Sigmoid colon (tissue), 4 donors: ENCODE results near the gene XIRP2.

ENCODE experiments used
- CTCF ChIP-seq, 4 experiments: fragments of 450-650 bp in 3 of 4; fragments of 200-600 bp in 1 of 4; IDR thresholded peaks; one replicate each; pipeline ENCODE4 v1.5.1; 2016 to 2019; ENCODE audit warnings: antibody characterized with exemption in 4 of 4, mild to moderate bottlenecking in 3 of 4, moderate library complexity in 2 of 4
- EP300 ChIP-seq, 4 donors: sonication (generic); formaldehyde crosslinking; IDR thresholded peaks; one replicate each; pipeline ENCODE4 v1.6.1; 2017; ENCODE audit warnings: antibody characterized with exemption in 4 of 4
- POLR2A ChIP-seq, 2 donors: fragments of 450-650 bp; IDR thresholded peaks; one replicate each; pipeline ENCODE4 v1.6.1; 2016; ENCODE audit warnings: antibody characterized with exemption in 2 of 2, mild to moderate bottlenecking in 2 of 2, moderate library complexity in 2 of 2
- POLR2AphosphoS5 ChIP-seq, 4 donors: sonication (generic); formaldehyde crosslinking; IDR thresholded peaks; one replicate each; pipeline ENCODE4 v1.6.1; 2017; ENCODE audit warnings: antibody characterized with exemption in 4 of 4

- TF ChIP-seq CTCF (IDR thresholded peaks at IDR 0.05) = no peak
- TF ChIP-seq POLR2A (IDR thresholded peaks at IDR 0.05) = no peak
- no peak for TF ChIP-seq EP300 (IDR thresholded peaks at IDR 0.05)
- no peak for TF ChIP-seq POLR2AphosphoS5 (IDR thresholded peaks at IDR 0.05)
Observed at GRCh38 chr2:167103028-167103756, 214.9 kb downstream of the XIRP2 start.
